T-helper 2 cell (primary cell): ENCODE data around the gene MNX1.

Source experiments
- DNase-seq, 5 experiments: peaks; one replicate each; pipeline versions ENCODE4 v3.0.0 to v3.0.0-alpha.2; 2012 to 2022

Gene MNX1

DNA sequence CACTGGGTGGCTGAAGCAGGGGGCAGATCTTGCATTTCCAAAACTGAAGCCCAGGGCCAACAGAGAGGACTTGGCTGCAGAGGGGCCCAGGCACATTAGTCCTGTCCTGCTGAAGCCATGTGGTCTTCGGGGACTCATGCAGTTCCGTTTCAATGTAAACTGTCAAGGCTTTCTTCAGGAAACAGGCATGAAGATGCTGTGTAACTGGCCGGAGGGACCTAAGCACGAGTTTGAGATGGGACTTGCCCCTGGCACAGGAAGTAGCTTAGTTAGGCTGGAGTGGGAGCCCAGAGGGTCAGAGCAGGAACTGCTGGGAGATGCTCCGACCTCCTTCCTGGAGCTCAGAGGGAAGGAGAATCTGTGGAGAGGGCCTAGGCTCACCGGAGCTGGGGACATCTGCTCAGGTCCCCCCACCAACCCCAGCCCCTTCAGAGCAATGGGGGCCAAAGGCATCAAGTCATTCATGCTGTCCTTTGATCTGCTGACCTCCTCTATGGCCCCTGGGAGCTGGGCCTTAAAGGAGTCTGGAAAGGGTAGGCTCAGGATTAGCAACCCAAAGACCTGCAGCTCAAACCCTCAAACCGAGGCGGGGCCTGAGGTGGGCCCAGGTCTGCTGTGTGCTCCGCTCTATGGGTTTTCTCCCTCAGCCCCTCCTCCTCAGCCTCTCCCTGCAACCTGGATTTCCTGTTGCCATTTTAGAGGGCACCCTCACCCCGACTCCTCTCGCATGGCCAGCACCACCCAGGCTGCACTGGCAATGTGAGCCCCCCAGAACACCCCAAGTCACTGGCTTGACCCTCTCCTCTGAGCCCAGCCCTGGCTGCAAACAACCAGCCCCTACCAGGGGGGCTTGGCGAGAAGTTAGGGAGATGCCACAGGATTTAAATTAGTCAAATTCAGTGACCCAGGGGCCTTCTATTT, 4.4 kb upstream of the MNX1 start:
- DNase-seq = no peak

DNA sequence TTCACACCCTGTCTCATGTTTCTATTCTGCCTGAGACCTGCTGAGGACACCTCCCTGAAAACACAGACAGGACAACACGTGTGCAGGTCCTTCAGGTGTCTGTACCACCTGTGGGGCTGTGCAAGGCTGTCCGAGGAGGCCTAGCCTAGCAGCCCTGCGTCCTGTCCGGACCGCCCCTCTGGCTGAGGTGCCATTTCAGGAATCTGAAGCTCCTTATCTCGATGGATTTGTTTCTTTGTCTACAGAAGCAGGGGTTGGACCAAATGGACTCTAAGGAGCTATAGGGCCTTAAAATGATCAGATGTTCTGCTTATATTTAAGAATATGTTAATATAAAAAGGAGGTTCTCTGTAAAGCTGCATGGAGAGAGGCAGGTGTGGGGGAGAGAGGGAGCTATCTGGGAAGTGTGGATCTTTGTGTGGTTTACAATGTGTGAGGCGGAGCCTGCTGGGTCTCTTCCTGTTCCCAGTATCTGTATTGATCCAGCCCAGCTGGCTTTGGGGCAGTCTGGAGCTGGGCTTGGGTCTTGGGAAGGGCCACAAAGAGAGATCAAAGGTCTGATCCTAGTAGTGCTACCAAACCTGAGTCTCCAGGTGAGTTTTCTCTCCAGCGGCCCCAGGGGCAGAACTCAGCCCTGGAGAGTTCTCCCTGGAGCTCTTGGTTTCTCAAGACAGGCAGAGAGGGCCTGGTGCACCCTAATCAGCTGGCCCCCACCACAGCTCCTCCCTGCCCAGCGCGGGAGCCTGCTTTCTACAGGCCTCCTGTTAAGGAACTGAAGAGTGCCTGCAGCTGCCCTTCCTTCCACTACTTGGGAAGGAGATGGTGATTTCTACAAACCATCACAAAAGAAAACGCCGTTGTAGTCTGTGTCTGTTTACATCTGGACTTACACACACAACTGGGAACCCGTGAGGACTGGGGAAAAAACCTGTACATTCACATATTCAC, 3.4 kb upstream of the MNX1 start:
- no peak for DNase-seq

GRCh38 chr7:157013101-157013500, 2.6 kb upstream of the MNX1 start:
- no peak for DNase-seq

DNA sequence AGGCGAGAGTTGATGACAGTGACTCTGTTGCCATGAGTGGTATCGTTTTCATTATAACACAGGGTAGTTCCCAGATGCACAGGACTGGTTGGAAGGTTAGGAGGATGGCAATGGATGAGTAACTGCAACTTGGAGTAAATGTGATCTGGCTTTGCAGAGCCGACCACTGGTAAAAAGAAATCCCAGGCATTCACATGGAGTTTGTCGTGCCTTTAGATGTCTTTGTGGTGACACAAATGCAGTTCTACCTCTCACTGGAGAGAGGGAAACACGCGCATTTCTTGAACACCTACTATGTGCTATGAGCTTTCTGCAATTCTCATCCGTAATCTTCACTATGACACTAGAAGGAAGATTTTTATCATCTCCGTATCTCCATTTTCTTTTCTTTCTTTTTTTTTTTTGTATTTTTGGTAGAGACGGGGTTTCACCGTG, 1.7 kb upstream of the MNX1 start:
- DNase-seq = no peak

GRCh38 chr7:157011333-157012112, 1.1 kb upstream of the MNX1 start:
- no peak for DNase-seq

DNA sequence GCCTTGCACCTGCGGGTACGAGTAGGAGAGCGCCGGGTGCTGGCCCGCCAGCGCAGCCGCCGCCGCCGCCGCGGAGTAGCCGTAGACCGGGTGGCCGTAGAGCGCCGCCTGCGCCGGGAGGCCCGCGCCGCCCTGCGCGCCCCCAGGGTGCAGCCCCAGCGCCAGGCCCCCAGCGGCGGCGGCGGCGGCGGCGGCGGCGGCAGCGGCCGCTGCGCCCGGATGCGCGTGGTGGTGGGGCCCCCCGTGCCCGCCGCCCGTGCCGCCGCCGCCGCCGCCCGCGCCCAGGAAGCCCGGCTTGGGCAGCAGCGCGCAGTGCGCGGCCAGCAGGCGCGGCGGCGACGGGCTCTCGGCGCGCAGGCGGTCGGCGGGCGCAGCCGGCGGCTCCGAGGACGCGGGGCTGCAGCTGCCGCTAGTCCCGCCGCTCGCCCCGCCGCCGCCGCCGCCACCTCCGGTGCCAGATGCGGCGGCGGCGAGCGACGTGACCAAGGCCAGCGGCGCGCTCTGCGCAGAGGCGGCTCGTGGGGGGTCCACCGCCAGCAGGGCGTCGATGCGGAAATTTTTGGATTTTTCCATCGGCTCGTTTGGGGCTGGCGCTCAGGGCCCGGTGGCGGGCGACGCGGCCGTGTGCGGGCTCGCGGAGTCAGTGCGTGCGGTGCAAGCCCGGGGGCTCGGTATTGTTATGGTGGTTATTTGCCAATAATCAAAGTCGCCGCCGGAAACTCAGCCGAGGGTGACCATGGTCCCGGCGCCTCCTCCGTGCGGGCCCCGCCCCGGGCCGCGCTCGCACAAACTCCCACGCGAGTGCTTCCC, 480 bp downstream of the MNX1 start:
- DNase-seq = peak in 1 of 5 experiments; percentile 31

DNA sequence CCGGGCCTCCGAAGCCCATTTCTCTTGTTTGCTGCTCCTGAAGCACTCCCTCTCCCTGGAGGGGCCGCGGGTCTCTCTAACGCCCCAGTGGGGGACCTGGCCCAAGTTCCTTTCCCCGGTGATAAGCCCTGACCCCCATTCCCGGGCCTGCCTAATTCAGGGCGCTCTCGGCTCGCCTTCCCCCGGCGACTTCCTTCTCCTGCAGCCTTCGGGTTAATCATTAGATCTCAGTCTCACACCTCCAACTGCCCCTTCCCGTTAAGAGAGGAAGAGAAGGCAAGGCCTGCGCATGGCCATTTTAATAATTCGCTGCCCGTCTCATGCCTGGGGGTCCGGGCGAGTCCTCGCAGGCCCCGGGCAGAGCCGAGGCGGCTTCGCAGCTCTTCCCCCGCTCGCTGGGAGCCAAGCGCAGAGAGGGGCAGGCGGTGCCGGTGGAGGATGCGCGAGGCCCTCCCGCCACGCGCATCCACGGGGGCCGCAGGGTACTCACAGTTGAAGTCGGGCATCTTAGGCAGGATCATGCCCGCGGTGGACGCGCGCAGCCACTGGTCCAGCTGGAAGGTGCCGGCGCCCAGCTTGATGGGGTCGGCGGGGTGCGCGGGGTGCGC, 1.2 kb downstream of the MNX1 start:
- no peak for DNase-seq

GRCh38 chr7:157008206-157009169, 2.0 kb downstream of the MNX1 start:
- no peak for DNase-seq

- DNase-seq = no peak
These were observed 2.9 kb downstream of the MNX1 start for GRCh38 chr7:157007470-157008066.

- DNase-seq = no peak
These were observed 3.5 kb downstream of the MNX1 start for GRCh38 chr7:157006829-157007469.

DNA sequence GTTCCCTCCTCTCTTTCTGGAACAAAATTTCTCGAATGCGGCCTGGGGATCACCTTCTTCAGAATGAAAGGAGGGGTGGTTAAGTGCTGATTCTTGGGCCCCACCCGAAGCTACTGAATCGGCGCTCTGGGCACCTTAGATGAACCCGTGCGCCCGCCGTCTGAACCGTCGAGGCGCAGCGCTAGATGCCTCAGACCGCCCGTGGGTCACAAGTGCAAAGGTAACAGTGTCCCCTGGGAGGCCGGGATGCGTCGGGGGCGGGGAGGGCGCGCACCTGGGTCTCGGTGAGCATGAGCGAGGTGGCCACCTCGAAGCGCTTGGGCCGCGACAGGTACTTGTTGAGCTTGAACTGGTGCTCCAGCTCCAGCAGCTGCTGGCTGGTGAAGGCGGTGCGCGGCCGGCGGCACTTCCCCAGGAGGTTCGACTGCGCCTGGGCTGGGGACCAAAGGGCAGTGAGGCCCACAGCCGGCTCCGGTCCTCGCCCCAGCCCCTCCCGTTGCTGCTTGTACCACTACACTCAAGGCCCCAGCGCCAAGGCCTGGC, 4.2 kb downstream of the MNX1 start:
- no peak for DNase-seq

DNA sequence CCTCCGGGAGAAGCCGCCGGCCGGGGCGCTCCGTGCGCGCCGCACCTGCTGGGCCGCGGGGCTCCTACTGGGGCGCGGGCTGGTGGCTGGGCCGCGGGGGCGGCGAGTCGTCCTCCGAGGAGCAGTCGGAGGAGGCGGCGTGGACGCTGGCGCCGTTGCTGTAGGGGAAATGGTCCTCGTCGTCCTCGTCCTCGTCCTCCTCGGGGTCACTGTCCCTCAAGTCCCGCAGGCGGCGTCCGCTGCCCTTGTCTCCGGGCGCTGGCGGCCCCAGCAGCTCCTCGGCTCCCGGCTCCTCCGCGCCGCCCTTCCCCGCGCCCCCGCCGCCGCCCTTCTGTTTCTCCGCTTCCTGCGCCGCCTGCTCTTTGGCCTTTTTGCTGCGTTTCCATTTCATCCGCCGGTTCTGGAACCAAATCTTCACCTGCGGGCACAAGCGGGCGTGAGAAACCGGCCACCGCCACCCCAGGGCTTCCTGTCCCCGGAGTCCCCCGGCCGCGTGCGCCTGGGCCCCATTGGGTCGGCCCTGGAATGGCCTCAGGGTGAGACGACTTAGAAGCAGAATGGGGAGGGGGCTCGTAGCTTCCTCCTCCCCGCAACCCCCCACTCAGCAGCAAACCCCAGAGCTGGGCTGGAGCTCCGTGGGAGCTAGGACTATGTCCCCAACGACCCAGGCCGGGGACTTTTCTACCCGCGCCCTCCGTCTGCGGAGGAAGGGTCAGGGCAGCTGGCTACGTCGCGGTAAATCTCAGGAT, 4.8 kb downstream of the MNX1 start:
- DNase-seq = no peak

GRCh38 chr7:157004521-157005455, 5.7 kb downstream of the MNX1 start:
- no peak for DNase-seq

DNA sequence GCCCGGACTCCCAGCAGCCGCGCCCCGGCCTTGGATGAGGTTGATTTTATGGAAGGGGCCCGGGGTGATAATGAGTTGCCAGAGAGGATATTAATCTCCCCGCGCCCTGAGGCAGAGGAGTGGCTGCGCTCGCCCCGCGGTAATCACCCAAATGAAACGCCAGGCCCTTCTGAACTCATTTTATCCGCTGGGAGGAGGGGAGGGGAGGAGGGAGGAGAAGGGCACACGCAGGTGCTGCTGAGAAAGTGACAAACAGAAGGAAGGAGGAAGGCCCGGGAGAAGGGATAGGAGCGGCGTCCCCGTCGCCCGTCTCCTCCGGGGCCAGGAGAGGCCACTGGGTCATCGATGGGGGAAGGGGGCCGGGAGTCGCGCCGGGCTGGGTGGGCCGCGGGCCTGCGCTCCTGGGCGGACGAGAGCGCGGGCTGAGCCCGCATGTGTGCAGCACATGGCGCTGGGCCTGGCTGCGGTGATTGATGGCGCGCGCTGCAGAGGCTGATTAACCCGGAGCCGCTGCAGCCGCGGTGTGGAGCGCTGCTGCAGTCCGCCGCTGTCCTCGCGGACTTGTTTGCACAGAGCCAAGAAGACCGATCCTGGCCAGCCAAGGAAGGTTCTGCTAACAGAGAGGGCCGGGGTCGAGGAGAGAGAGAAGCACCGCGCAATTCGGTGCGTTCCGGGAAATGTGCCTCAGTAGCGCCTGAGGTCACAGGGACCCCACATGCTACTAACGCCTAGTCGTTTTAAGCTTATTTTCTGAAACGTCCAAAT, 6.5 kb downstream of the MNX1 start:
- peak in 1 of 5 experiments; percentile 35 for DNase-seq

DNA sequence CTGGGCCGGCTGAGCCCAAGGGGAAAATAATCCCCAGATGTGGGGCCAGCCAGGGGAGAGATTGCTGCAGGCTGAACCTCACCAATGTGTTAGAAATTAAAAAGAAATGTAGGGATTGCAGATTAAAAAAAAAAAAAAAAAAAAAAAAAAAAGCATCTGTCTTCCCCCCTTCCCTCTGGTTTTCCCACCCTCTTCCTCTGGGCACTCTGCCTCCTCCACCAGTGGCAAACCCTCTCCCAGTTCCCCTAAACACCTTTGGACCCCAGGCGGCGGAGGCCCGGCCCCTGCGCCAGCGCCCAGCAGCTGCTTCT, 7.1 kb downstream of the MNX1 start:
- DNase-seq = no peak

GRCh38 chr7:157002819-157003421, 7.5 kb downstream of the MNX1 start:
- DNase-seq = no peak
